GM20000 (cell line): ENCODE results near the gene LCAT.

Experiments
- DNase-seq: peaks from one replicate; pipeline ENCODE4 v3.0.0; 2012; ENCODE audit warnings: low spot score
- TF ChIP-seq, protein P1 (sequence below): IDR thresholded peaks from 2 replicates; pipeline ENCODE4 v1.5.1; 2012; ENCODE audit warnings: mild to moderate bottlenecking, control low read depth; ENCODE audit errors: extremely low read depth, missing control alignments

LCAT gene

DNA sequence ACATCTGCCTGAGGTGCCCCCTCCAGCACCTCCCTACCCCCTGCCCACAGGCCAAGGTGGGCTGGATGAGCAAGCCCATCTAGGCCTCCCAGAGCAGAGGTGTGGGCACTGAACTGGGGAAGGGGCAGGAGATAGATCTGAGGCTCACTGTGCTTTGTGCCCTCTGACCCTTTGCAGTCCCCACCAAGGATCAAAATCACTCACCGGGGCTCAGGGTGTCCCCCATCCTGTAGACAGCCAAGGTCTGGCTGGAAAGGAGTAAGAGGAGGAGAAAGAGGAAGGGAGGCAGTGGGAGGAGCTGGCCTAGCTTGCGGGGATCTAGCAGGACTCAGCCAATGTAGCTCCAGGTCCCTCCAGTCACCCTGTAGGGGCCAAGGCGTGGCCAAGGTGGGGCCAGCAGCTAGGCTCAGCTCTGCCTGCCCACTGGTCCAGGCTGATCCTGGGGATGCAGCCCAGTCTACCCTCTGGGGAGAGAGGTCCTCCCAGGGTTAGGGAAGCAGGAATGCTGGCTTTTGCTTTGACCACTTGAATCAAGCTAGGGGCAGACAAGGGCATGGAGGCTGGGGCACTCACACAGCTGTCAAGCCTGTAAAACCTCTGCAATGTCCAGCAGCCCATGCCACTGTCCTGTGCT, 22.7 kb upstream of the LCAT start:
- TF ChIP-seq, protein P1, sequence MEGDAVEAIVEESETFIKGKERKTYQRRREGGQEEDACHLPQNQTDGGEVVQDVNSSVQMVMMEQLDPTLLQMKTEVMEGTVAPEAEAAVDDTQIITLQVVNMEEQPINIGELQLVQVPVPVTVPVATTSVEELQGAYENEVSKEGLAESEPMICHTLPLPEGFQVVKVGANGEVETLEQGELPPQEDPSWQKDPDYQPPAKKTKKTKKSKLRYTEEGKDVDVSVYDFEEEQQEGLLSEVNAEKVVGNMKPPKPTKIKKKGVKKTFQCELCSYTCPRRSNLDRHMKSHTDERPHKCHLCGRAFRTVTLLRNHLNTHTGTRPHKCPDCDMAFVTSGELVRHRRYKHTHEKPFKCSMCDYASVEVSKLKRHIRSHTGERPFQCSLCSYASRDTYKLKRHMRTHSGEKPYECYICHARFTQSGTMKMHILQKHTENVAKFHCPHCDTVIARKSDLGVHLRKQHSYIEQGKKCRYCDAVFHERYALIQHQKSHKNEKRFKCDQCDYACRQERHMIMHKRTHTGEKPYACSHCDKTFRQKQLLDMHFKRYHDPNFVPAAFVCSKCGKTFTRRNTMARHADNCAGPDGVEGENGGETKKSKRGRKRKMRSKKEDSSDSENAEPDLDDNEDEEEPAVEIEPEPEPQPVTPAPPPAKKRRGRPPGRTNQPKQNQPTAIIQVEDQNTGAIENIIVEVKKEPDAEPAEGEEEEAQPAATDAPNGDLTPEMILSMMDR = no peak
- DNase-seq = no peak

DNA sequence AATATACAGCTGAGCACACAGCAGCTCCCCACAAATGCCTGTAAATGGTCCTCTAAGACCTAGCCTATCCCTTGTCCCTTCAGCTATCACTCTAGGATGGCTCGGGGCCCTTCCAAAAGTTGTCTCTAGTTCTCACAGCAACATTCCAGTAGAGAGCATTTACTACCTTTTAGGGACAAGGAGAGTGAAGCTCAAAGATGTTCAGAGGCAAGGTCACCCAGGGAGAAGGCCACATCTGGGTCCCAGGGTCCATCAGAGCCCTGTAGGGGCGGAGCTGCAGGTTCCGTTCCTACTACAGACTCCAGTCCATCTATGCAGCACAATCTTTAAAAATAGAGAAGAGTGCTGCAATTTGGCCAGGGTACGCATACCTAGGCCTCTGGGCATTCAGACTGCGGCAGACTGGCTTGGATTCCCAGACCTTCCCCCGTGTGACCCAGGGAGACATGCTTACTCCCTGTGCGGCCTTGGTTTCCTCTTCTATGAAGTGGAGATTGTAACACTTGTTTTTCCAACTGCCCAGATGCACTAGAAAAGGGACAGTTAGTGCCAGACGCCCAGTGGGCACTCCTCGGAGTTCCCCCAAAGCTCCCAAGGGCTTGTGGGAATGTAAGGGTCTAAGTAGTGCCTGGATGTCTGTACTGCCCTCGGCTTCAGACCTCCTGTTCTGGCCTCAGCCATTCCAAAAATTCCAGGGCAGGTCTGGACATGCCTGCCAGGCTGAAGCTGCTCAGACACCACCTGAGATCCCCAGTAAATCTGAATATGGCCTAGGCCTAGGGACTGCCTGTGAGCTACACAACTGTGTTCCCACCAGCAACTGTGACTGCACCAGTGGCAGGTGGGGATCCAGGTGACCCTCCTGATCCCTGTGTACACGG, 22.0 kb upstream of the LCAT start:
- no peak for DNase-seq
- TF ChIP-seq, protein P1 = no peak

- TF ChIP-seq, protein P1 = no peak
- DNase-seq = no peak
Measured at GRCh38 chr16:67964477-67965131, 20.7 kb upstream of the LCAT start.

DNA sequence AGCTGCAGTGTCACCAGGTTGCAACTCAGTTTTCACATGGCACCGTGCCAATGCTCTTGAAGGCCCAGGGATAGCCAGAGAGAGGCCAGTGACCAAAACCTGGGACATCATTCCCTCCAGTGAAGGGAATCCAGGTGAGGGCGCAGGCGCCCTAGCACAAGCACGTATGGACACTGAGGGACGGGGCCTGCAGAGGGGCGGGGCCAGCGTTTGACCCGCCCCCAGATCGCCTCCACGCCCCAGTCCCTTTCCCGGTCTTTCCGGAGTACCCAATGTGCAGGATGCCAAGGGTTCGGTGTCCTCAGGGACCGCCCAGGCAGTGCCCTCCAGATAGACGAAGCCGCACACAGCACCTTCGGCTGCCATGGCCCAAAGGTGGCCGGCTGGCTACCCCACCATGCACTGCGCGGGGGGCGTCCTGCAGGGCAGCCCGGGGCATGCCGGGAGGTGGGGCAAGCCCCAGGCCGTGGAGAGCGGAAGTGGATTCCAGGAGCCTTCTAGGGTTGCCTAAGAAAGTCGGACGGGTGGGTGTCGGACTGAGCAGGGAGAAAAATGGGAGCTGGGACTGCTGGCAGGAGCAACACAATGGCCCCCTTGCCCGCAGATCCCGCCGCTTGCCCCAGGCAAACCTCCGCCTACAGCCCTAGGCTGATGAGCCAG, 19.9 kb upstream of the LCAT start:
- TF ChIP-seq, protein P1 = no peak
- no peak for DNase-seq

- TF ChIP-seq, protein P1 = no peak
- no peak for DNase-seq
Measured at GRCh38 chr16:67963292-67963661, 19.4 kb upstream of the LCAT start.

DNA sequence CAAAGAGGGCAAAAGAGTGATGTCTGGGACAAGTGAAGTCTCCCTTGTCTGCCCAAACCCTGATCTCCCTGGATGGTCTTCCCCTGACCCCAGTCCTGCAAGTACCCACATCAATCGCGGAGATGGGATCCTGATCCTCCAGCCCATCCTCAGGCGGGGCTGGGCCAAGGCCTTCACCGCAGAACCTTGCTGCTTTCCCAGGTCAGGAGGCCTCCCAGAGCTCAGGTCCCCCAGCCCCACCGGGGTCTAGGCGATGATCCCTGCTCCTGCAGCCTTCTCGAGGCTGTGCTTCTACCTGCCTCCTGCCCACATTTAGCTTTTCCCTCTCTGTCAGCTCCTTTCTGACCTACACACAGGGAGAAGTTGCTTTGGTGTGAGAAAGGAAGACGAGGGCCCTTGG, 18.2 kb upstream of the LCAT start:
- TF ChIP-seq, protein P1 = no peak
- no peak for DNase-seq
